Thymus (tissue), 11 donors: ENCODE data around the gene GPR156. TPM values are rescaled to one million over a fixed set of nuclear protein-coding genes. Genes with fewer than 3 reads are reported as not detected.
"Not testable (repeated sequence)": the region's sequence is repeated elsewhere in the genome, so short reads cannot be mapped to it uniquely, and the experiment has no call there.

ENCODE experiments used
- DNase-seq, 9 donors: peaks; one replicate each; pipeline ENCODE4 v3.0.0-alpha.2; 2013; ENCODE audit warnings: low spot score in 9 of 9, low read depth in 6 of 9, missing footprints in 1 of 9
- H3K27ac ChIP-seq, 2 donors: one replicate each; pipeline ENCODE4 v1.5.1; 2013; ENCODE audit warnings: control low read depth in 1 of 2, low read depth in 1 of 2, low read length in 1 of 2, mild to moderate bottlenecking in 1 of 2, moderate library complexity in 1 of 2
- H3K27me3 ChIP-seq, 2 donors: one replicate each; pipeline ENCODE4 v1.5.1; 2013; ENCODE audit warnings: low read length in 1 of 2; ENCODE audit not compliant: control insufficient read depth in 2 of 2, insufficient read depth in 1 of 2
- H3K36me3 ChIP-seq, 2 donors: one replicate each; pipeline ENCODE4 v1.5.1; 2013; ENCODE audit warnings: low read length in 1 of 2, mild to moderate bottlenecking in 1 of 2, moderate library complexity in 1 of 2; ENCODE audit not compliant: control insufficient read depth in 2 of 2, insufficient read depth in 2 of 2
- H3K4me1 ChIP-seq, 2 donors: one replicate each; pipeline ENCODE4 v1.5.1; 2013; ENCODE audit warnings: low read length in 2 of 2; ENCODE audit not compliant: control insufficient read depth in 2 of 2, insufficient read depth in 2 of 2
- H3K4me3 ChIP-seq, 2 donors: one replicate each; pipeline ENCODE4 v1.5.1; 2013; ENCODE audit warnings: low read length in 2 of 2, control low read depth in 1 of 2, mild to moderate bottlenecking in 1 of 2
- H3K9me3 ChIP-seq, 2 donors: one replicate each; pipeline ENCODE4 v1.5.1; 2013; ENCODE audit warnings: low read length in 1 of 2, mild to moderate bottlenecking in 1 of 2; ENCODE audit not compliant: control insufficient read depth in 2 of 2, insufficient read depth in 1 of 2
- WGBS: extraction: QIAGEN DNeasy Blood & Tissue Kit; methylation state at CpG from one replicate; pipeline ENCODE4 v1.1.7; 2013; 5-methylcytosine and 5-hydroxymethylcytosine counted together
- polyA plus RNA-seq: library from polyadenylated mRNA; stranded (reverse); fragments of 200-250 nt; gene quantifications from one replicate; pipeline ENCODE4 v1.2.3, GENCODE V29; 2013
- total RNA-seq: library from RNA; stranded (reverse); fragments of 120-200 nt; gene quantifications from one replicate; pipeline ENCODE4 v1.2.4, GENCODE V29; 2013
- donor health status: healthy.

The GPR156 gene
- total and polyA plus RNA-seq, 2 donors, result 0.11 to 0.42 TPM

- DNase-seq, result no peak
- WGBS, result 96% methylated on average over 4 of the region's 4 CpGs
Observed at GRCh38 chr3:120163026-120163425, 122.0 kb downstream of the GPR156 start.

GRCh38 chr3:120162400-120162799, 122.6 kb downstream of the GPR156 start:
- H3K27ac ChIP-seq, result no peak overlapping the region
- DNase-seq, result no peak

More at GRCh38 chr3:120163026-120163425, 122.0 kb downstream of the GPR156 start:
- H3K27ac ChIP-seq, result no peak overlapping the region
- no peaks in the 10 kb centered on the region for H3K4me1 ChIP-seq
- no peaks in the 10 kb centered on the region for H3K36me3 ChIP-seq
- no peak overlapping the region for H3K4me3 ChIP-seq
- no peaks in the 10 kb centered on the region for H3K27me3 ChIP-seq
- H3K9me3 ChIP-seq, result no peaks in the 10 kb centered on the region

GRCh38 chr3:120161902-120162301, 123.1 kb downstream of the GPR156 start:
- no peak for DNase-seq
- Histone ChIP-seq H3K4me3 (no peak overlapping the region), H3K4me1 (no peaks in the 10 kb centered on the region), H3K27me3 (no peaks in the 10 kb centered on the region), H3K27ac (no peak overlapping the region), H3K9me3 (no peaks in the 10 kb centered on the region), H3K36me3 (no peaks in the 10 kb centered on the region)
- 88% methylated on average over 3 of the region's 3 CpGs for WGBS

More at GRCh38 chr3:120162400-120162799, 122.6 kb downstream of the GPR156 start:
- Histone ChIP-seq H3K4me1 (no peaks in the 10 kb centered on the region), H3K27me3 (no peaks in the 10 kb centered on the region), H3K4me3 (no peak overlapping the region), H3K36me3 (no peaks in the 10 kb centered on the region), H3K9me3 (no peaks in the 10 kb centered on the region)

- H3K27me3 ChIP-seq, result no peaks in the 10 kb centered on the region
- peaks cover 0 to 6% of the 10 kb centered on the region in 2 donors for H3K9me3 ChIP-seq
- no peak overlapping the region for H3K27ac ChIP-seq
- 86% methylated on average over 1 of the region's 1 CpG for WGBS
- H3K36me3 ChIP-seq, result no peaks in the 10 kb centered on the region
- H3K4me3 ChIP-seq, result no peak overlapping the region
- H3K4me1 ChIP-seq, result no peaks in the 10 kb centered on the region
- no peak for DNase-seq
Observed at GRCh38 chr3:120160050-120160449, 125.0 kb downstream of the GPR156 start.

- WGBS, result 98% methylated on average over 5 of the region's 5 CpGs
- H3K4me1 ChIP-seq, result no peaks in the 10 kb centered on the region
- H3K36me3 ChIP-seq, result no peaks in the 10 kb centered on the region
- no peak overlapping the region for H3K27ac ChIP-seq
- H3K4me3 ChIP-seq, result no peak overlapping the region
- H3K27me3 ChIP-seq, result no peaks in the 10 kb centered on the region
- DNase-seq, result no peak
- peaks cover 0 to 11% of the 10 kb centered on the region in 2 donors for H3K9me3 ChIP-seq
Observed at GRCh38 chr3:120157681-120158080, 127.3 kb downstream of the GPR156 start.

GRCh38 chr3:120157113-120157512, 127.9 kb downstream of the GPR156 start:
- Histone ChIP-seq H3K4me3 (no peak overlapping the region), H3K27me3 (no peaks in the 10 kb centered on the region), H3K4me1 (no peaks in the 10 kb centered on the region), H3K27ac (no peak overlapping the region), H3K36me3 (no peaks in the 10 kb centered on the region), H3K9me3 (peaks cover 0 to 11% of the 10 kb centered on the region in 2 donors)
- 91% methylated on average over 3 of the region's 3 CpGs for WGBS
- no peak for DNase-seq

- H3K4me3 ChIP-seq, result no peak overlapping the region
- DNase-seq, result no peak
- no peaks in the 10 kb centered on the region for H3K4me1 ChIP-seq
- H3K9me3 ChIP-seq, result peaks cover 0 to 11% of the 10 kb centered on the region in 2 donors
- no peak overlapping the region for H3K27ac ChIP-seq
- H3K36me3 ChIP-seq, result no peaks in the 10 kb centered on the region
- no peaks in the 10 kb centered on the region for H3K27me3 ChIP-seq
Observed at GRCh38 chr3:120156699-120157098, 128.3 kb downstream of the GPR156 start.

GRCh38 chr3:120155694-120156093, 129.3 kb downstream of the GPR156 start:
- WGBS, result 96% methylated on average over 3 of the region's 3 CpGs

GRCh38 chr3:120155108-120155507, 129.9 kb downstream of the GPR156 start:
- no peak for DNase-seq
- Histone ChIP-seq H3K9me3 (peaks cover 0 to 11% of the 10 kb centered on the region in 2 donors), H3K36me3 (no peaks in the 10 kb centered on the region), H3K4me1 (no peaks in the 10 kb centered on the region), H3K27me3 (no peaks in the 10 kb centered on the region), H3K27ac (no peak overlapping the region), H3K4me3 (no peak overlapping the region)

More at GRCh38 chr3:120155694-120156093, 129.3 kb downstream of the GPR156 start:
- not testable (repeated sequence) for H3K4me1 ChIP-seq, H3K4me3 ChIP-seq, H3K27ac ChIP-seq, H3K27me3 ChIP-seq, H3K36me3 ChIP-seq, DNase-seq
- peaks cover 0 to 11% of the 10 kb centered on the region in 2 donors for H3K9me3 ChIP-seq

GRCh38 chr3:120153294-120153693, 131.7 kb downstream of the GPR156 start:
- no peak for DNase-seq
- WGBS, result 79% methylated on average over 2 of the region's 2 CpGs

More at GRCh38 chr3:120153294-120153693, 131.7 kb downstream of the GPR156 start:
- Histone ChIP-seq H3K36me3 (no peaks in the 10 kb centered on the region), H3K9me3 (peaks cover 0 to 11% of the 10 kb centered on the region in 2 donors), H3K27me3 (no peaks in the 10 kb centered on the region), H3K4me3 (no peak overlapping the region), H3K4me1 (peaks cover 9 to 11% of the 10 kb centered on the region in 2 donors), H3K27ac (no peak overlapping the region)
